GM18951 (cell line): Measurements from ENCODE around the gene MAN2A1.

Experiments
- POLR2A ChIP-seq: IDR thresholded peaks from 4 replicates; pipeline ENCODE4 v1.6.1; 2011; ENCODE audit warnings: mild to moderate bottlenecking; ENCODE audit not compliant: insufficient read length, insufficient read depth; ENCODE audit errors: extremely low read depth
- in situ Hi-C: fragments of 300-500 bp; cut with MboI; formaldehyde crosslinking; loops from one replicate; pipeline ENCODE4 v1.12.0; 2022; ENCODE audit warnings: low sequenced_read_pairs, mixed read lengths, inconsistent platforms; ENCODE audit not compliant: unreplicated experiment

The MAN2A1 gene

GRCh38 chr5:109704282-109704952 lies 14.7 kb downstream of the MAN2A1 start:
- in situ Hi-C loops = no loop called here
- TF ChIP-seq POLR2A = no peak

DNA sequence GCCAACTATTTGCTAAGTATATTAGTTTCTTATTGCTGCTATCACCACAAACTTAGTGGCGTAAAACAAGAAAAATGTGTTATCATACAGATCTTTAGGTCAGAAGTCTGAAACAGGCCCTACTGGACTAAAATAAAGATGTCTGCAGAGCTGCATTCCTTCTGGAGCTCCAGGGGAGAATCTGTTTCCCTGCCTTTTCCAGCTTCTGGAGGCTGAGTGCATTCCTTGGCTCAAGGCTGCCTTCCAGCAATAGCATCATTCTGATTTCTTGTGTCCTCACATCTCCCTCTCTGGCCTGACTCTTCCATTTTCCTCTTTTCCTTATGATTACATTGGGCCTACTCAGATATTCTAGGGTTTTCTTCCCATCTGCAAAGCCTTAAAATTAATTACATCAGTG lies 15.9 kb downstream of the MAN2A1 start:
- in situ Hi-C loops = no loop called here
- no peak for TF ChIP-seq POLR2A

DNA sequence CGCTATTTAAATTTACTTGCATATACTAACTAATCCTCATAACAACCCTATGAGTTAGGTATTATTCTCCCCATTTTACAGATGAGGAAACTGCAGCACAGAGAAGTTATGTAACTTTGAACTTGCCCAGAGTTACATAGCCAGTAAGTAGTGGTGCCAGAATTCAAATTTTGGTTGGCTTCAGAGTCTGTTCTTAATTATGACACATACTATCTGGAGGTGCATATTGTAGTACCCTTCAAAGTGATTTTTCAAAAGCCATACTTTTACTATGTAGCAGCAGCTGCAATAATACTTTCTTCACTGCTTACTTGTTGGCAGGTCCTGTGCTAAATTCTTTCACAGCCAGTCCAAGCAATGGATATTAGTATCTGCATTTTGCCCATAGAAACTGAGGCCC lies 16.4 kb downstream of the MAN2A1 start:
- no peak for TF ChIP-seq POLR2A
- in situ Hi-C loops = no loop called here

DNA sequence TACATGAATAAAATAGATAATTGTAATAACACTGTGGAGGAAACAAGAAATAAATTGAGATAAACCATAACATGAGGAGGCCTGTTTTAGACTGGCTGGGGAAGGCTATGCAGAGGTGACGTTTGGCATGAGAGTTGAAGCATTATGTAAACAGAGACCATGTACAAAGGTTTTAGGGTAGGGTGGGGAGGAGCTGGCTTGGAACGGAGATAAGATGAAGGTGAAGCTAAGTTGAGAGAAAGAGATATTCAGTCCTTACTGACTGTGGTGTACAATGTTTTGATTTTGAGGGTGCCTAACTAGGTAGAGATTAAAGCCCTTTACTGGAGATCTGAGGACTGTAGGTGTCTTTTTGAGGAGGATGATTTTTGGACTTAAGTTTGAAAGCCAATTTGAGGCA lies 17.8 kb downstream of the MAN2A1 start:
- in situ Hi-C loops = no loop called here
- no peak for TF ChIP-seq POLR2A

- TF ChIP-seq POLR2A = no peak
- in situ Hi-C loops = no loop called here
Observed at GRCh38 chr5:109708813-109709212, 19.1 kb downstream of the MAN2A1 start.

DNA sequence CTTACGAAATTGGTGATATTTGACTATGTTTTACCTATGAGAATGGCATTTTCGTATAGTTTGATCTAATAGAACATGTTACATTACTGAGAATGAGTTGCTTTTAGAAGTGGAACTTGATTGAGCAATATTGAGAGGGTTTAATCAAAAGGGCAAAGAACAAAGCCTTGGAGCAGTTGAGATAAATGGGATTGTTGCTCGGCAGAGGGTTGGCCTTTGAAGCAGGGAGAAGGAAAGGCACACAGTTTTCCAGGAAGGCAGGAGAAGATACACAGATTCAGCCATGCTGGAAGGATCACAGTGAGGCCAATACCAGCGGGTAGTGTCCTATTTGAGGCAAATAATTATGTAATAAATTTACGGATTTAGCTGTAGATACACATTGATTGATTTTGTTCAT lies 19.5 kb downstream of the MAN2A1 start:
- in situ Hi-C loops = no loop called here
- no peak for TF ChIP-seq POLR2A

DNA sequence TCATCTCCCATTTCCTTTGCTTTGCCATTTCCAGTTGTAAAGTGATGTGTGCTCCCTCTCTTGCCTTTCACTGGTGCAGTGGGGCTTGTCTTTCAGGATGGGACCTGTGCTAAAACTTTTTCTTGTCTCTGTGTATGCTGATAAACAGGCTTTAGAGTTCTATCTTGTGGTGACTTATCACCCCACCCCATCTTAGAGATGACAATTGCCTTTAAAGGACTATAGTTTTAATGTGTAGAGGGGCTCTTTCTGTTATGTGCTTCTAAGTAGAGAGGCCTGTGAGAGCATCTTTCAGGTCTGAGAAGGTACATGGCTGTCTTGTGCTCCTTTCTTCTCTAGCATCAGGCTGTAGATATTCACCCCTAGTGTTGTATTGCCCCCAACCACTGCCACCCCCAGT lies 21.9 kb downstream of the MAN2A1 start:
- in situ Hi-C loops = no loop called here
- TF ChIP-seq POLR2A = no peak

DNA sequence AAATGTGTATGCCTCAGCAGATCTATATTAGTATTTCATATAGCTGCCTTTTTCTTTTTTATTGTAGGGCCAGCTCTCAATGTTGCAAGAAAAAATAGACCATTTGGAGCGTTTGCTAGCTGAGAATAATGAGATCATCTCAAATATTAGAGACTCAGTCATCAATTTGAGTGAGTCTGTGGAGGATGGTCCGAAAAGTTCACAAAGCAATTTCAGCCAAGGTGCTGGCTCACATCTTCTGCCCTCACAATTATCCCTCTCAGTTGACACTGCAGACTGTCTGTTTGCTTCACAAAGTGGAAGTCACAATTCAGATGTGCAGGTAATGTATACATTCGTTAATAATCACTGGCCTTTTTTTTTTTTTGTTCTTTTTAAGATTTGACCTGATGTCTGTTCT lies 23.7 kb downstream of the MAN2A1 start:
- no peak for TF ChIP-seq POLR2A
- in situ Hi-C loops = no loop called here

DNA sequence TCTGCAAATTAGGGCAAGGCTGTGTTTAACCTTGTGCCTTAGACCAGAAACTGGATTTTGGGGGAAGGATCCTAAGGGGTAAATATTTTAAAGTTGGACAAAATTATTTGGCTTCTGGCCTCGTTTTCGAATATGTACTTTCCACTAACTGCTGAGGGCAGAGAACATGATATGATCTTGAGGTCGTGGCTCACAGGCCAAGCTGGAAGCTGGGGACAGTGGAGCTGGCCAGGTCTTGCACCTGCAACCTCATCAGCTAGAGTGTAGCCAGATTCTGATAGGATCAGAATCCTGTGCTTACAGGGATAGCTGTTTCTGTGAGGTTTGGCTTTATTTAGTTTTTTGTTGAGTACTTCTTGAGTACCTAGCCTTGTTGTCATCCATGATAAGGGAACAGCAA lies 24.9 kb downstream of the MAN2A1 start:
- TF ChIP-seq POLR2A = no peak
- in situ Hi-C loops = no loop called here

GRCh38 chr5:109718216-109718615 lies 28.5 kb downstream of the MAN2A1 start:
- in situ Hi-C loops = no loop called here
- no peak for TF ChIP-seq POLR2A

GRCh38 chr5:109718632-109719031 lies 28.9 kb downstream of the MAN2A1 start:
- in situ Hi-C loops = no loop called here
- no peak for TF ChIP-seq POLR2A

DNA sequence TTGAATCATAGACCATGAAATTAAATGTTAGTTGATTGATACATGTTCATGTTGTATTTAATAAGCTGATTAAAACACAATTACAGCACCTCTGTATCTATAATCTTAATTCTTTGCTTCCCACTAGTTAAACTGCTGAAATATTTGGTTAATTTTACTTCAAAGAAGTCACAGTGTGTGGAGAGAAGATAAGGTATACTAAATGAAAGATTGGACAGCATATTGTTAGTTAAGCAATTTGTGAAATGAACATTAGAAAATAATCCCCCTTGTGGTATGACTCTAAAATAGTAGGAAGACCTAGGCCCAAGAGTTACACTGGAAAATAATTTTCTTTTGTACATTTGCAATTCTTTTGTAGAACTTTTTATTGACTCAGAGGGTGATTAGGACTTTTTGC lies 30.3 kb downstream of the MAN2A1 start:
- no peak for TF ChIP-seq POLR2A

DNA sequence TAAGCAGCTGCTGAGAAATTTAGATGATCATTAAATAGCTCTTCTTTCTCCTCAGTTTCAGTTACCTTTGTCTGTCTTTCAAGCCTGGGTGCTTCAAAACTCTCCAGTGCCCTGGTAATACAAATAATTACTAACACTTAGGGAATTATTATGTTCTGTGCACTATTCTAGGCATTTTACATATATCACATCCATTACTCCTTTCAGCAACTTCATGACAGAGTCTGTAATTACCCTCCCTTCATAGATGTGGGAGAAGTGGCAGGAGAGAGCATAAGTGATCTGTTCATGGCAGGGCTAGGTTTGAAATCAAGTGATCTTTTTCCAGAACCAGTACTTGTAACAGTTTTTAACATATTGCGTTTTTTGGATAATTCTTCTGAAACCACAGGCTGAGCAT lies 32.0 kb downstream of the MAN2A1 start:
- TF ChIP-seq POLR2A = no peak
- in situ Hi-C loops = no loop called here

More for the DNA sequence above, 30.3 kb downstream of the MAN2A1 start:
- in situ Hi-C loops = no loop called here

GRCh38 chr5:109723606-109724005 lies 33.9 kb downstream of the MAN2A1 start:
- in situ Hi-C loops = no loop called here
- no peak for TF ChIP-seq POLR2A

- TF ChIP-seq POLR2A = no peak
- in situ Hi-C loops = no loop called here
Observed at GRCh38 chr5:109725135-109725534, 35.4 kb downstream of the MAN2A1 start.
